Measurements from ENCODE around the gene NDE1.

GRCh38 chr16:15677447-15677846 is 27.4 kb downstream of the NDE1 start:
- TF ChIP-seq EP300 (IDR thresholded peaks at IDR 0.05; ENCODE audit: borderline replicate concordance) (no peak), RAD21 (IDR thresholded peaks at IDR 0.05; ENCODE audit: low read depth) (no peak), EGR1 (IDR thresholded peaks at IDR 0.05) (no peak), MAX (IDR thresholded peaks at IDR 0.05) (no peak), USF1 (IDR thresholded peaks at IDR 0.05) (no peak), TCF12 (IDR thresholded peaks at IDR 0.05; ENCODE audit: low read depth) (no peak), FOXM1 (IDR thresholded peaks at IDR 0.05; ENCODE audit: borderline replicate concordance, low read depth) (no peak), NFIC (IDR thresholded peaks at IDR 0.05) (no peak), YY1 (IDR thresholded peaks at IDR 0.05; ENCODE audit: low read depth) (no peak), REST (IDR thresholded peaks at IDR 0.05; ENCODE audit: low read depth) (no peak), TEAD4 (IDR thresholded peaks at IDR 0.05) (no peak), CEBPB (IDR thresholded peaks at IDR 0.05) (no peak), TAF1 (IDR thresholded peaks at IDR 0.05; ENCODE audit: low read depth) (no peak), CREB1 (IDR thresholded peaks at IDR 0.05; ENCODE audit: low read depth) (no peak)
